ENCODE measurements around the gene ABCD1. TPM values are rescaled to one million over a fixed set of nuclear protein-coding genes. Genes with fewer than 3 reads are reported as not detected.

The ABCD1 gene
- total and polyA plus RNA-seq, 9 of the 15 experiments (the other 6 are each of a cell fraction or from before 2014, with no cell fraction given), result 0.07 to 6.9 (median 2.2) TPM

DNA sequence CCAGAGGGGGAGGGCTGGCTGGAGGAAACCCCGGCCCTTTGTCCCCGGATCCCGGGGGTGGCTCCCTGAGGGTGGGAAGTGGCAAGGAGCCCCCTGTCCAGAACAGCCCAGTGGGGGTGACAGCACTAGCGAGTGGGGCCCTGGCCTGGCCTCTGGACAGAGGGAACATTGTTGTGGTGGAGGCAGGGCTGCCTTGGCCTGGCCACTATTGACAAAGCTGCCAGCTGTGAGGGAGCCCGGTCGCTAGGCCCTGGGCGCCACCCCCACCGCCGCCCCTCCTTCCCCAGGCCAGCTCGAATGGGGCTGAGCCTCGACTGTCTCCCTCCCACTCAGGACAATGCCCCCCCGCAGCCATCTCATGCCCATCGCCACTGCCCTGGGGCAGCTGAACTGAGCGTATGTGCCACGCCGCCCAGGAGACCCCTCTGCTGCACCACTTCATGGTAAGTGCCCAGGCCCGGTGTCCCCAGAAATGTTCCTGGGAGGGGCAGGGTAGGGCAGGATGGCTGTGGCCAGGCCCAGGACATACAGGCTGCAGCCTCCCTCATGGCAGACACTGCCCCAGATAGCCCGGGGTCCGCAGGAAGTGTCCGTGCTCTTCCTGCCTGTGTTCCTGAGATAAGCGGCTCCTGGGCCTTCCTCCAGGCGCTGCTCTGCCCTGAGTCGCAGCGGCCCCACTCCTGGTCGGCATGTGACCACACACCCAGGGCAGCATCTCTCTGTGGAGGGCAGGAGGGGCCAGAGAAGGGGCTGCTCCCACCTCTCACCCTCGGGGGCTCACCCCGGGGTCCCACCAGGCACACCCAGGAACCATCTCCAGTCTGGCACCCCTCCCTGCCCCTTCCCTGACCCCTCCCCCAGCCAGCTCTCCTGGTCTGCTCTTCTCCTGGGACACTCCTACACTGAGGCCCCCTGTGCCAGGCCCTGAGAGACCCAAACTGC is 40.8 kb downstream of the ABCD1 start (continued):
- TF ChIP-seq ZNF165 (CRISPR knock-in tag; IDR thresholded peaks at IDR 0.05; ENCODE audit: borderline replicate concordance), result no peak
- TF ChIP-seq NFIC (IDR thresholded peaks at IDR 0.05), result peak; percentile 80
- TF ChIP-seq PHF20 (IDR thresholded peaks at IDR 0.05; ENCODE audit: partially characterized antibody), result peak; percentile 50
- TF ChIP-seq EP300 (IDR thresholded peaks at IDR 0.05; ENCODE audit: low read length), result peak; percentile 82
- no peak for TF ChIP-seq MXI1 (IDR thresholded peaks at IDR 0.05; ENCODE audit: low read depth, low read length)
- no peak for TF ChIP-seq ZNF699 (CRISPR knock-in tag; IDR thresholded peaks at IDR 0.05; ENCODE audit: insufficient replicate concordance)
- no peak for TF ChIP-seq SMARCB1 (IDR thresholded peaks at IDR 0.05; ENCODE audit: insufficient read length, low read depth)
- TF ChIP-seq FOXJ2 (tag; IDR thresholded peaks at IDR 0.05), result peak; percentile 54; the same call in 1 of the 2 replicates
- TF ChIP-seq FOXA1 (IDR thresholded peaks at IDR 0.05; ENCODE audit: borderline replicate concordance), result no peak
- TF ChIP-seq KLF13 (tag; IDR thresholded peaks at IDR 0.05; ENCODE audit: borderline replicate concordance, low read depth), result no peak
- no peak for TF ChIP-seq DIDO1 (tag; IDR thresholded peaks at IDR 0.05; ENCODE audit: low read depth)
- TF ChIP-seq MECOM (CRISPR knock-in tag; IDR thresholded peaks at IDR 0.05), result peak; percentile 70
- no peak for TF ChIP-seq DDX20 (tag; IDR thresholded peaks at IDR 0.05; ENCODE audit: low read depth)
- peak; percentile 39 for TF ChIP-seq VEZF1 (CRISPR knock-in tag; IDR thresholded peaks at IDR 0.05)
- no peak for TF ChIP-seq ZBTB34 (CRISPR knock-in tag; IDR thresholded peaks at IDR 0.05)
- TF ChIP-seq IRF9 (tag; IDR thresholded peaks at IDR 0.05), result no peak
- peak; percentile 77 for TF ChIP-seq L3MBTL2 (IDR thresholded peaks at IDR 0.05)
- no peak for TF ChIP-seq KDM2B (CRISPR knock-in tag; IDR thresholded peaks at IDR 0.05)
- TF ChIP-seq, protein P1, sequence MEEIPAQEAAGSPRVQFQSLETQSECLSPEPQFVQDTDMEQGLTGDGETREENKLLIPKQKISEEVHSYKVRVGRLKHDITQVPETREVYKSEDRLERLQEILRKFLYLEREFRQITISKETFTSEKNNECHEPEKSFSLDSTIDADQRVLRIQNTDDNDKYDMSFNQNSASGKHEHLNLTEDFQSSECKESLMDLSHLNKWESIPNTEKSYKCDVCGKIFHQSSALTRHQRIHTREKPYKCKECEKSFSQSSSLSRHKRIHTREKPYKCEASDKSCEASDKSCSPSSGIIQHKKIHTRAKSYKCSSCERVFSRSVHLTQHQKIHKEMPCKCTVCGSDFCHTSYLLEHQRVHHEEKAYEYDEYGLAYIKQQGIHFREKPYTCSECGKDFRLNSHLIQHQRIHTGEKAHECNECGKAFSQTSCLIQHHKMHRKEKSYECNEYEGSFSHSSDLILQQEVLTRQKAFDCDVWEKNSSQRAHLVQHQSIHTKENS (CRISPR knock-in tag; IDR thresholded peaks at IDR 0.05), result no peak
- peak; percentile 63 for TF ChIP-seq NEUROD1 (IDR thresholded peaks at IDR 0.05; ENCODE audit: borderline replicate concordance, low read depth, low read length, partially characterized antibody)
- 0 out of 2 replicates have a peak, but pooled peaks have one; percentile 14 for TF ChIP-seq KLF6 (CRISPR knock-in tag; IDR thresholded peaks at IDR 0.05; ENCODE audit: borderline replicate concordance)
- TF ChIP-seq MAFG (tag; conservative IDR thresholded peaks at IDR 0.05), result no peak
- peak; percentile 63; the same call in 1 of the 2 replicates for TF ChIP-seq RAD51 (IDR thresholded peaks at IDR 0.05; ENCODE audit: borderline replicate concordance, low read depth)
- TF ChIP-seq DNMT1 (IDR thresholded peaks at IDR 0.05), result no peak
